Testis (tissue), 3 donors: ENCODE results near the gene SCP2D1. TPM values are rescaled to one million over a fixed set of nuclear protein-coding genes. Genes with fewer than 3 reads are reported as not detected.

Source experiments
- DNase-seq: peaks from one replicate; pipeline ENCODE4 v3.0.0-alpha.2; 2019
- H3K27ac ChIP-seq, 2 donors: fragments of 200-600 bp; sonication (generic); one replicate each; pipeline ENCODE4 v1.5.1; 2019
- H3K27me3 ChIP-seq: fragments of 200-600 bp; sonication (generic); one replicate; pipeline ENCODE4 v1.5.1; 2019
- H3K36me3 ChIP-seq: fragments of 200-600 bp; sonication (generic); one replicate; pipeline ENCODE4 v1.5.1; 2017; ENCODE audit warnings: low read depth; ENCODE audit errors: missing control alignments
- H3K4me1 ChIP-seq: fragments of 200-600 bp; sonication (generic); one replicate; pipeline ENCODE4 v1.5.1; 2019
- H3K4me3 ChIP-seq, 2 donors: fragments of 200-600 bp; sonication (generic); one replicate each; pipeline ENCODE4 v1.5.1; 2017 to 2019
- H3K9me3 ChIP-seq: fragments of 200-600 bp; sonication (generic); one replicate; pipeline ENCODE4 v1.5.1; 2017
- POLR2A ChIP-seq: fragments of 450-650 bp; IDR thresholded peaks from one replicate; pipeline ENCODE4 v1.6.1; 2017; ENCODE audit warnings: antibody characterized with exemption, mild to moderate bottlenecking, moderate library complexity
- WGBS, 2 donors: methylation state at CpG; one replicate each; pipeline ENCODE4 v1.1.5; 2018; 5-methylcytosine and 5-hydroxymethylcytosine counted together
- intact Hi-C: fragments of 100-400 bp; cut with DNase I; formaldehyde crosslinking; loops from one replicate; pipeline ENCODE4 v1.15.1; 2023; ENCODE audit warnings: low total_unique reads
- polyA plus RNA-seq: library from polyadenylated mRNA; stranded (reverse); fragments of 350-450 nt; fragmentation: Illumina TruSeq; extraction: RNeasy Lipid Tissue Mini Kit (QIAGEN cat#74804); gene quantifications from one replicate; pipeline ENCODE4 v1.2.3, GENCODE V29; 2014; ENCODE audit warnings: low read depth, low replicate concordance; ENCODE audit not compliant: insufficient read depth
- total RNA-seq, 2 donors: library from RNA; depleted of rRNA; stranded (reverse); fragments of >200 nt; gene quantifications; one replicate each; pipeline ENCODE4 v1.2.3, GENCODE V29; 2016
- TF ChIP-seq, protein P1 (sequence below), 3 experiments: fragments of 450-650 bp in 2 of 3; fragments of 200-600 bp in 1 of 3; sonication (generic) in 1 of 3; IDR thresholded peaks; one replicate each; pipeline ENCODE4 v1.5.1; 2016 to 2019; ENCODE audit warnings: antibody characterized with exemption in 3 of 3, mild to moderate bottlenecking in 2 of 3, moderate library complexity in 1 of 3

Gene SCP2D1
- total and polyA plus RNA-seq, 3 donors from 2014 or later, result 20.1 to 56.4 (median 42.0) TPM

DNA sequence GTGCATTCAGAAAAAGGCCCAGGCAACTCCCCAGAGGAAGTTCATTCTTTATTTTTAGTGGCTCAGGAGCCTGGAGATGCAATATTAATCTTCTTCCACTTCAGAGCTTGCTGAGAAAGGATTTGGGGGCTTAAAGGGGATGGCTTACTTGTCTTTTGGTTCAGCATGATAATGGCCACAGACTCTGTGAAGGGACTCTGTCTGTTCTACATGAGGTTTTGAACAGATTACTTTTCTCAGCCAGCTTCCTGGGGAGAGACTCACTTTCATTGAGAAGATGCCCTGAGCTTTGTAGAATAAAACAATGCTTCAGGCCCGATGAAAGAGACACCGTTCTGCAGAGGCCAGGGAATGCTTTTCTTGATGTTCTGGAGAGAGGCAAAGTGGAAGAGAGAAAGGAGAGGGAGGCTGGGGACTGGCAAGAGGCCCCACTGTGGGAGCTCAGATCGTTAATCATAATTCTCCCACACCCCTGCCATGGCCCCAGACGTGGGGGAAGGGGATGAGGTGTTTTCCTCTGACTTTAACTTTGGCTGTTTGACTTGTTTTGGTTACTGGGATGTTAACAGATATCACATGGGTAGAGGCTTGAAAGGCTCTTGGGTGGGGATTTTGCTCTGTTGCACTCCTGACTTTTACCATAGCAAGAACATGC, 19.1 kb downstream of the SCP2D1 start:
- WGBS, 2 donors, result 28 to 31% methylated on average over 4 of the region's 4 CpGs
- no peak overlapping the region for H3K4me3 ChIP-seq
- H3K27ac ChIP-seq, result no peak overlapping the region
- DNase-seq, result no peak
- no peaks in the 10 kb centered on the region for H3K27me3 ChIP-seq
- intact Hi-C loops, result no loop called here
- no peaks in the 10 kb centered on the region for H3K36me3 ChIP-seq
- TF ChIP-seq, protein P1, sequence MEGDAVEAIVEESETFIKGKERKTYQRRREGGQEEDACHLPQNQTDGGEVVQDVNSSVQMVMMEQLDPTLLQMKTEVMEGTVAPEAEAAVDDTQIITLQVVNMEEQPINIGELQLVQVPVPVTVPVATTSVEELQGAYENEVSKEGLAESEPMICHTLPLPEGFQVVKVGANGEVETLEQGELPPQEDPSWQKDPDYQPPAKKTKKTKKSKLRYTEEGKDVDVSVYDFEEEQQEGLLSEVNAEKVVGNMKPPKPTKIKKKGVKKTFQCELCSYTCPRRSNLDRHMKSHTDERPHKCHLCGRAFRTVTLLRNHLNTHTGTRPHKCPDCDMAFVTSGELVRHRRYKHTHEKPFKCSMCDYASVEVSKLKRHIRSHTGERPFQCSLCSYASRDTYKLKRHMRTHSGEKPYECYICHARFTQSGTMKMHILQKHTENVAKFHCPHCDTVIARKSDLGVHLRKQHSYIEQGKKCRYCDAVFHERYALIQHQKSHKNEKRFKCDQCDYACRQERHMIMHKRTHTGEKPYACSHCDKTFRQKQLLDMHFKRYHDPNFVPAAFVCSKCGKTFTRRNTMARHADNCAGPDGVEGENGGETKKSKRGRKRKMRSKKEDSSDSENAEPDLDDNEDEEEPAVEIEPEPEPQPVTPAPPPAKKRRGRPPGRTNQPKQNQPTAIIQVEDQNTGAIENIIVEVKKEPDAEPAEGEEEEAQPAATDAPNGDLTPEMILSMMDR (IDR thresholded peaks at IDR 0.05), result no peak
- TF ChIP-seq POLR2A, result no peak
- no peaks in the 10 kb centered on the region for H3K9me3 ChIP-seq
- H3K4me1 ChIP-seq, result no peaks in the 10 kb centered on the region

- intact Hi-C loops, result no loop called here
- Histone ChIP-seq H3K27ac (no peak overlapping the region), H3K9me3 (no peaks in the 10 kb centered on the region), H3K4me3 (no peak overlapping the region), H3K4me1 (peaks cover 3% of the 10 kb centered on the region), H3K36me3 (no peaks in the 10 kb centered on the region), H3K27me3 (no peaks in the 10 kb centered on the region)
- no peak for DNase-seq
- no peak for TF ChIP-seq POLR2A
- TF ChIP-seq, protein P1 (IDR thresholded peaks at IDR 0.05), result no peak
- 89 to 90% methylated on average over 3 of the region's 3 CpGs for WGBS, 2 donors
Observed at GRCh38 chr20:18835466-18836256, 22.1 kb downstream of the SCP2D1 start.

- DNase-seq, result peak; percentile 60
- Histone ChIP-seq H3K4me1 (peaks cover 3% of the 10 kb centered on the region), H3K9me3 (no peaks in the 10 kb centered on the region), H3K27ac (no peak overlapping the region), H3K27me3 (no peaks in the 10 kb centered on the region), H3K4me3 (no peak overlapping the region), H3K36me3 (no peaks in the 10 kb centered on the region)
- TF ChIP-seq, protein P1 (IDR thresholded peaks at IDR 0.05), result no peak
- intact Hi-C loops, result no loop called here
- WGBS, 2 donors, result 59 to 63% methylated on average over 3 of the region's 3 CpGs
Observed at GRCh38 chr20:18837718-18838117, 24.1 kb downstream of the SCP2D1 start.

GRCh38 chr20:18839507-18840247, 26.1 kb downstream of the SCP2D1 start:
- intact Hi-C loops, result no loop called here
- 61 to 90% methylated on average over 6 of the region's 6 CpGs for WGBS, 2 donors
- TF ChIP-seq, protein P1 (IDR thresholded peaks at IDR 0.05), result no peak
- TF ChIP-seq POLR2A, result no peak
- H3K27ac ChIP-seq, result no peak overlapping the region
- no peak overlapping the region for H3K4me3 ChIP-seq
- no peaks in the 10 kb centered on the region for H3K27me3 ChIP-seq
- no peaks in the 10 kb centered on the region for H3K36me3 ChIP-seq
- peak; percentile 22 for DNase-seq
- H3K9me3 ChIP-seq, result no peaks in the 10 kb centered on the region
- H3K4me1 ChIP-seq, result peaks cover 3% of the 10 kb centered on the region
